ENCODE data around the gene FGF12.

GRCh38 chr3:192171213-192171612 is 556.1 kb downstream of the FGF12 start:
- TF ChIP-seq, protein P1, sequence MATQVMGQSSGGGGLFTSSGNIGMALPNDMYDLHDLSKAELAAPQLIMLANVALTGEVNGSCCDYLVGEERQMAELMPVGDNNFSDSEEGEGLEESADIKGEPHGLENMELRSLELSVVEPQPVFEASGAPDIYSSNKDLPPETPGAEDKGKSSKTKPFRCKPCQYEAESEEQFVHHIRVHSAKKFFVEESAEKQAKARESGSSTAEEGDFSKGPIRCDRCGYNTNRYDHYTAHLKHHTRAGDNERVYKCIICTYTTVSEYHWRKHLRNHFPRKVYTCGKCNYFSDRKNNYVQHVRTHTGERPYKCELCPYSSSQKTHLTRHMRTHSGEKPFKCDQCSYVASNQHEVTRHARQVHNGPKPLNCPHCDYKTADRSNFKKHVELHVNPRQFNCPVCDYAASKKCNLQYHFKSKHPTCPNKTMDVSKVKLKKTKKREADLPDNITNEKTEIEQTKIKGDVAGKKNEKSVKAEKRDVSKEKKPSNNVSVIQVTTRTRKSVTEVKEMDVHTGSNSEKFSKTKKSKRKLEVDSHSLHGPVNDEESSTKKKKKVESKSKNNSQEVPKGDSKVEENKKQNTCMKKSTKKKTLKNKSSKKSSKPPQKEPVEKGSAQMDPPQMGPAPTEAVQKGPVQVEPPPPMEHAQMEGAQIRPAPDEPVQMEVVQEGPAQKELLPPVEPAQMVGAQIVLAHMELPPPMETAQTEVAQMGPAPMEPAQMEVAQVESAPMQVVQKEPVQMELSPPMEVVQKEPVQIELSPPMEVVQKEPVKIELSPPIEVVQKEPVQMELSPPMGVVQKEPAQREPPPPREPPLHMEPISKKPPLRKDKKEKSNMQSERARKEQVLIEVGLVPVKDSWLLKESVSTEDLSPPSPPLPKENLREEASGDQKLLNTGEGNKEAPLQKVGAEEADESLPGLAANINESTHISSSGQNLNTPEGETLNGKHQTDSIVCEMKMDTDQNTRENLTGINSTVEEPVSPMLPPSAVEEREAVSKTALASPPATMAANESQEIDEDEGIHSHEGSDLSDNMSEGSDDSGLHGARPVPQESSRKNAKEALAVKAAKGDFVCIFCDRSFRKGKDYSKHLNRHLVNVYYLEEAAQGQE (IDR thresholded peaks at IDR 0.05), result no peak
- TF ChIP-seq, protein P2, sequence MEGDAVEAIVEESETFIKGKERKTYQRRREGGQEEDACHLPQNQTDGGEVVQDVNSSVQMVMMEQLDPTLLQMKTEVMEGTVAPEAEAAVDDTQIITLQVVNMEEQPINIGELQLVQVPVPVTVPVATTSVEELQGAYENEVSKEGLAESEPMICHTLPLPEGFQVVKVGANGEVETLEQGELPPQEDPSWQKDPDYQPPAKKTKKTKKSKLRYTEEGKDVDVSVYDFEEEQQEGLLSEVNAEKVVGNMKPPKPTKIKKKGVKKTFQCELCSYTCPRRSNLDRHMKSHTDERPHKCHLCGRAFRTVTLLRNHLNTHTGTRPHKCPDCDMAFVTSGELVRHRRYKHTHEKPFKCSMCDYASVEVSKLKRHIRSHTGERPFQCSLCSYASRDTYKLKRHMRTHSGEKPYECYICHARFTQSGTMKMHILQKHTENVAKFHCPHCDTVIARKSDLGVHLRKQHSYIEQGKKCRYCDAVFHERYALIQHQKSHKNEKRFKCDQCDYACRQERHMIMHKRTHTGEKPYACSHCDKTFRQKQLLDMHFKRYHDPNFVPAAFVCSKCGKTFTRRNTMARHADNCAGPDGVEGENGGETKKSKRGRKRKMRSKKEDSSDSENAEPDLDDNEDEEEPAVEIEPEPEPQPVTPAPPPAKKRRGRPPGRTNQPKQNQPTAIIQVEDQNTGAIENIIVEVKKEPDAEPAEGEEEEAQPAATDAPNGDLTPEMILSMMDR (IDR thresholded peaks at IDR 0.05), result no peak
- no peak for TF ChIP-seq POLR2A (IDR thresholded peaks at IDR 0.05; ENCODE audit: low read length)
- TF ChIP-seq ESRRA (IDR thresholded peaks at IDR 0.05; ENCODE audit: borderline replicate concordance, low read length), result no peak
- TF ChIP-seq ELK1 (IDR thresholded peaks at IDR 0.05; ENCODE audit: low read depth, low read length), result no peak
- TF ChIP-seq SREBF2 (IDR thresholded peaks at IDR 0.05), result no peak

Data from A549 (cell line).